Measurements from ENCODE around the gene BCL11B.
A peak's percentile ranks its signal among the peaks of the same experiment; 100 is the strongest.

Gene BCL11B

DNA sequence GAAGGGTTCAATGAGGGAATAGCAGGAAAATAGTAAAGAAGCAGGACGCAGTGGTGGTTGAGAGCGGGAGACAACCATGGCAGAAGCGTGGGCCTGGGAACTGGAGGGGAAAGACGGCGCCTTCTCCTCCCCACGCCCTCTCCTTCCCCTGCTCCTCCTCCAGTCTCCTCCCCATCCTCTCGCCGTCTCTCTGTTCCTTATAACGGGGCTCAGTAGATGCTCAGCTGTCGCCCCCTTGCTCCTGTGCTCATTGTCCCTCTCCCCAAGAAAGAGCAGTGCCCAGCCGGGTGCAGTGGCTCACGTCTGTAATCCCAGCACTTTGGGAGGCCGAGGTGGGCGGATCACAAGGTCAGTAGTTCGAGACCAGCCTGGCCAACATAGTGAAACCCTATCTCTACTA, 142.0 kb downstream of the BCL11B start:
- DNase-seq: no peak

DNA sequence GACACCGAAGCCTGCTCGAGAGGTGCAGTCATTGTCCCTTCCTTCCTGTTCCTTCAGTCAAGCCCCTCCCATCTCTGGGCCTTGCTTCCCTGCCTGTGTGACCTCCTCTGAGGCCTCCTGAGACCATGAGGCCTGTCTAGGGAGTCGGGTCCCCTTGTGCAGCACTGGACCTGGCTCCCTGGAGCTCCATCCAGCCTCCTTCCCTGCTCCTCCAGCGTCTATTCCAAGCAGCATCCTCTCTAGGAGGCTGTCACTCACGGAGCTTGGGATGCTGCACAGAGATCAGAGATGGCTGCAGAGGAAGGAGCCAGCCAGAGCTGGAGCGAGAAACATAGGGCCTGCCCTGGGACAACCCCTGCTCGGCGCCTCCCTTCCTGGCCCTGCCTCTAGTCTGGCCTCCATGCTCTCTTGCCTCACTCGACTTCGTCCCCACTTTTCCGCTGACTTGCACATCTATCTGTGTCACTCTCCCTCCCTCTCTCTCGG, 142.7 kb downstream of the BCL11B start:
- DNase-seq: no peak

DNA sequence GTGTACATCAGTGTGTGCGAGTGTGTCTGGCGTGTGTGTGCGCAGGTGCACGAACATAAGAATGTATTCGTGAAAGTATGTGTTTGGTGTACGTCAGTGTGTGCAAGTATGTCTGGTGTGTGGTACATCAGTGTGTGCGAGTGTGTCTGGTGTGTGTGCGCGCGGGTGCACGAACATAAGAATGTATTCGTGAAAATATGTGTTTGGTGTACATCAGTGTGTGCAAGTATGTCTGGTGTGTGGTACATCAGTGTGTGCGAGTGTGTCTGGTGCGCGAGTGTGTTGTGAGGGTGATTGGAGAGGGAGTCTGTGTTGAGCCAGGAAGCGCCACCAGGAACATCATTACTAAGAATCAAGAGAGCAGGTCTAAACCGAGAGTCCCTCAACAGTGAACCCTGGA, 143.8 kb downstream of the BCL11B start:
- no peak for DNase-seq

DNA sequence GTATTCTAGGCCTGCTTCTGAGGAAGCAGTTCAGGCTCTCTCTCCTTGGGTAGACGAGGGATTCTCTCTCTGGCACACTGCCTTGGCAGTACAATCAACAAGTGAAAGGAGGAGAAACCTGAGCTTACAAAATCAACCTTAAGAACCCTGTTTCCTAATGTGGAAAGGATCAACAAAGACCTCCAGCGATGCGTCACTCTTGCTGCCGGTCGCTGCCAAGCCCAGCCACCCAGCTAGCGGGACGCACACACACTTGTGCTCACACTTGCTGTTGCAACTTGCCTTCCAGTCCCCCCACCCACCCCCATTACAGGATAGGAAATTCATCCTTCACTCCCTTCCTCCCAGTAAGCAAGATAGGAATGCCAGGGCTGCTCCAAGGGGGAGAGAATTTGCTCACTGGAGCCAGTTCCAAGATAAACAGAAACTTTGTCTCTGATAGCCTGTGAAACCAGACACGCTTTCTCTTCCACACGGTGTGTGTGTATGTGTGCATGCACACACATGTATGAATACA, 144.3 kb downstream of the BCL11B start:
- DNase-seq: peak; percentile 85

DNA sequence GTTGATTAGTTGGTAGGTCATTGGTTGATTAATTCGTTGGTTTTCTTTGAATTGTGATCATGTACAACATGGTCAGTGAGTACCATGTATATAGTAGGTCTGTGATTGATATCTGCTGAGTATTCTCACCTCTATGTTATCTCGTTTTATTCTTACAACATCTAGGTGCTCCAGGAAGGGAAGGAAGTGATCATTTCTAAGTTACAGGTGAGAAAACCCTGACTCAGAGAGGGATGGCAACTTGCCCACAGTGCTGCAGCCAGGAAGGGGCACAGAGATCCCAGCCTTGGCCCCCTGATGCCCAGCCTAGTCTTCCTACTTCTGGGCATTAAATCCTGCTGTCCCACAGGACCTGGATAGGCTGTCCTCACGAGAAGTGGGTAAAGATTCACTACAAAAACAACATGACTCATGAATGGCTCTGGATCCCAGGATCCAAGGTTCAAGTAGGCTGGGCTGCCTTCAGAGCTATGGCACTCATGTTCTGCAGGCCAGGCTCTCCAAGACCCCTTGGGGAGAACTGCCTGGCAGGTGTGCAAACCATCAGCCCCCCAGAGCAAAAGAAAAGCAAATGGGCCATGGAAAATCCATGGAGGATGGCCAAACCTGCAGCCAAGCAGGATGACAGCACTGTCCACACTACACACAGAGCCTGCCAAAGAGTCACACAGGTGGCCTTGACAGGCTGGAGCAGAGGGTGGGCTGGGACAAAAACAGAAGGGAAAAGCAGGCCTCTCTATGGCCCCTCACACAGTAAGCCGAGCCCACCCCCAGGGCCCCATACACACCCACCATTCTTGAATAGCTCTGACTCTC, 146.2 kb downstream of the BCL11B start:
- no peak for DNase-seq

DNA sequence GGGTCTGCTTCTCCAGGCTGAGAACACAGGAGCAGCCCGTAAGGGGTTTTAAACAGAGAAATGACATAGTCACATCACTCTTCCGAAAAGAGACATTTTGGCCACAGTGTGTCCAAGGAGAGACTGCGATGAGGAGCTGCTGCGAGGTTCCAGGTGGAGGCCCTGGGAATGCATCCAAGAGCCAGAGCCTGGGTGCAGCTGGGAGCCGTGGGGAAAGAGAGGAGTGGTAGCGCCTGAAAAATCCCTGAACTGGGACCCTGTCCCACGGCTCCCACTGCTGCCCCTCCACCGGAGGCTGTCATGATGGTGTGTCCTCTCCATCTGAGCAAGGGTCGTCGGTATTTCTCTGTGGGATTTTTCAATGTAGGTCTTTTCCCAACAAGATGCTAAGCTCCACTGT, 146.9 kb downstream of the BCL11B start:
- DNase-seq: no peak

DNA sequence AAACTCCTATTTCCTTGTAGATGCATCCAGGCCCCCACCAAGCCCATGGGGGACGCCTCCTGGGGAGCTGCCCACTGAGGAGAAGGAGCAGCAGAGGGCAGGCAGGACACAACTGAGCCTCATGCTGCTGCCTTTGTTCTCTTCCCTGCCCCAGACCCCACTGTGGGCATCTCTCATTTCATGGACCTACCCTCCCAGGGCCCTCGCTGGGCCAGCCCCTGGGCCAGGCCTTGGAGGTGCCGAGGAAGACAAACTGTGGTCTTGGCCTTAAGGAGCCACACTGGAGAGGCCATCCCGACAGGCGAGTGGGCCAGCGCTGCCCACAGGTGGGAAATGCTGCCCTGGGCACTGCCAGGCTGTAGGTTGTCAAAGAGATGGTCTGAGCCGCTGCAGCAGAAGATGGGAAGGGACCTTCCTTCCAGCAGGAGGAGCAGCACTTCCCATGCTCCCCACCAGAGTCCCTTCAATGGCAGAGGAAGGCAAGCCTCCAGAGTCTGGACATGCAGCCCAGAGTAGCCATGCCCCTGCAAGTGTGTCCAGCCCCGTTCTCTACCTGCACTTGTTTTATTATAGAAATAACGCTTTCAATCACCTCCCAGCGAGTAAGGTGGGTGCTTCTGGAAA, 147.4 kb downstream of the BCL11B start:
- DNase-seq: no peak

DNA sequence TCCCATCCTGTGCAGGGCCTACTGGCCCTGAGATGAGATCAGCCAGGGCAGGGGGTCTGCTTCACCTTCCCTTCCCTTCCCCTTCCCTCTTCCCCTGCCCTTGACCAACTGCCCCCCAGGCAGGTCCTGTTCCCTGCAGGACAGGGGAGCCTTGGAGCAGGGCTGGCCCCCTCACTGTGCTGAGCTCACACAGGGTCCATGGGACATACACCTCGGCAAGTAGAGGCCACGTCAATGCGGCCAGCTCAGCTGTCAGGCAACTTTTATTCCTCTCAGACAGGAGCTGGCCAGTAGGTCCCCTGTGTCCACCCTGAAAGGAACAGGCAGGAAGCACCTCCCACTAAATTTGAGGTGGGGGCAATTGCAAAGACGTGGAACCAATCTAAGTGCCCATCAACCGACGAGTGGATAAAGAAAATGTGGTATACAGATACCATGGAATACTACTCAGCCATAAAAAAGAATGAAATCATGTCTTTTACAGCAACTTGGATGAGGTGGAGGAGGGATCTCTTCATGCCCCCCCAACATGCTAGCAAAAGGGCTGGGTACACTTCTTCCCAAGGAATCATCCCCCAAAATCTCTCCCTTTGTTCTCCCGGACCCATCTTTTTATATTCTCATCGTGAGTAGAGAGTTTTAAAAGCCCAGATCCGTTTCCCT, 148.7 kb downstream of the BCL11B start:
- DNase-seq: no peak

DNA sequence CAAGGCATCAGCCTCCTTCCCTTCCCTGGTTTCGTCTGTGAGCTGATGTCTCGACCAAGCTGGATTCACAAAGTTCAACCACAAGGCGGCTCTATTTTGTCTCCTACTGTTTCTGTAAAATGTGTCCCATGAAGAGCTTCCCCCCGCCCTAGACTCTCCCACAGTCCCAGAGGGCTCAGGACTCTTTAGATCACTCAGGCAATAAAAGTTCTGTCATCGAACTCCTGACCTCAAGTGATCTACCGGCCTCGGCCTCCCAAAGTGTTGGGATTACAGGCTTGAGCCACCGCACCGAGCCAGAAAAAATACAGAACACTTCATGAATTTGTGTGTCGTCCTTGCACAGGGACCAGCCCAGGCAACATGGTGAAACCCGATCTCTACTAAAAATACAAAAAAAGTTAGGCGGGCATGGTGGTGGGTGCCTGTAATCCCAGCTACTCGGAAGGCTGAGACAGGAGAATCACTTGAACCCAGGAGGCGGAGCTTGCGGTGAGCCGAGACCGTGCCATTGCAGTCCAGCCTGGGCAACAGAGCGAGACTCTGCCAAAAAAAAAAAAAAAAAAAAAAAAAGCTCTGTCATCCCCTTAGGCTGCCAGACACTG, 149.4 kb downstream of the BCL11B start:
- no peak for DNase-seq

DNA sequence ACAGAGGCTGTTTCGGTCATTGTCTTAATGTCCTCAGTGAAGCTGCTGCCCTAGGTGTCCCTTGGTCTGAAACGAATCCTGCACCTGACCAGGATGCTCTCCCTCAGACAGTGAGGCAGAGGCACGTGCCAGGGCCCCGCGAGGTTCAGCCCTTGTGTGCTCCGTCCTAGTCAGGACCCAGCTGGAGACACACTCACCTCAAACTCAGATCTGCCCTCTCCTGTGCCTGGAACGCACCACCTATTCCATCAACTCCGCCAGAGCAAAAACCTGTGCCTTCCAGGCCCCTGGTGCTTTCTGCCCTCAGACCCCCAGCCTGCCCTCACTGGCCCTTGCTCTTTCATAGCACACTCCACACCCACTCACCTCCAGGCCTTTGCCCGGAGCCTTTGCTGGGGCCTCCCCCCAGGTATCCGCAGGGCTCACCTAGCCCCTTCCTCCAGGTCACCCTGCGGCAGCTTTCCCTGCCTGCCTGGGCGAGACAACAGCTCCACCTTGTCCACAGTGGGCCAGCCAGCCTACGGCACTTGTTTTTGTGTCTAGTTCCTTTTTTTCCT, 150.6 kb downstream of the BCL11B start:
- DNase-seq: no peak

DNA sequence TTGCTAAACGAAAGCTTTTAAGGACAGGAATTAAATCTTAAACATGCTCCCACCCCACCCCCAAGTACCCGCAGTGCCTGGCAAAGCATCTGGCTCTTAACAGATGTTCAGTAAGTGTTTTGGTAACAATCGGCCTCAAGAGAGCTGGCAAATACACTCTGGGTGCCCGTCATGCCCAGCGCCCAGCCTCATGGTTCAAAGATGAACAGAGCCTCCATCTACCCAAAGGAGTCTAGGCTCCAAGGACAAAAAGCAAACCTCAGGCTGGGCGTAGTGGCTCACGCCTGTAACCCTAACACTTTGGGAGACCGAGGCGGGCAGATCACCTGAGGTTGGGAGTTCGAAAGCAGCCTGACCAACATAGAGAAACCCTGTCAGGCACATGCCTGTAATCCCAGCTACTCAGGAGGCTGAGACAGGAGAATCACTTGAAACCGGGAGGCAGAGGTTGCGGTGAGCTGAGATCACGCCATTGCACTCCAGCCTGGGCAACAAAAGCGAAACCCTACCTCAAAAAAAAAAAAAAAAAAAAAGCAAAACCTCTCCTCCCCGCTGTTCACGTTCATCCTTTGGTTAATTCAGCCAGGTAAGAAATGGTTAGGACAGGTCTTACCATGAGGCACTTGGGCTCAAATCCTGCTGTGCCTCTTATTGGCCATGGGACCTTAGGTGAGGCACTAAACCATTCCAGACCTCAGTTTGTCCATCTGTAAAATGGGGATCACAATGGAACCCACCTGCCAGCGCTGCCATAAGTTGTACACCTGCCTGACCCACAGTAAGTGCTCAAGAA, 151.3 kb downstream of the BCL11B start:
- DNase-seq: no peak

DNA sequence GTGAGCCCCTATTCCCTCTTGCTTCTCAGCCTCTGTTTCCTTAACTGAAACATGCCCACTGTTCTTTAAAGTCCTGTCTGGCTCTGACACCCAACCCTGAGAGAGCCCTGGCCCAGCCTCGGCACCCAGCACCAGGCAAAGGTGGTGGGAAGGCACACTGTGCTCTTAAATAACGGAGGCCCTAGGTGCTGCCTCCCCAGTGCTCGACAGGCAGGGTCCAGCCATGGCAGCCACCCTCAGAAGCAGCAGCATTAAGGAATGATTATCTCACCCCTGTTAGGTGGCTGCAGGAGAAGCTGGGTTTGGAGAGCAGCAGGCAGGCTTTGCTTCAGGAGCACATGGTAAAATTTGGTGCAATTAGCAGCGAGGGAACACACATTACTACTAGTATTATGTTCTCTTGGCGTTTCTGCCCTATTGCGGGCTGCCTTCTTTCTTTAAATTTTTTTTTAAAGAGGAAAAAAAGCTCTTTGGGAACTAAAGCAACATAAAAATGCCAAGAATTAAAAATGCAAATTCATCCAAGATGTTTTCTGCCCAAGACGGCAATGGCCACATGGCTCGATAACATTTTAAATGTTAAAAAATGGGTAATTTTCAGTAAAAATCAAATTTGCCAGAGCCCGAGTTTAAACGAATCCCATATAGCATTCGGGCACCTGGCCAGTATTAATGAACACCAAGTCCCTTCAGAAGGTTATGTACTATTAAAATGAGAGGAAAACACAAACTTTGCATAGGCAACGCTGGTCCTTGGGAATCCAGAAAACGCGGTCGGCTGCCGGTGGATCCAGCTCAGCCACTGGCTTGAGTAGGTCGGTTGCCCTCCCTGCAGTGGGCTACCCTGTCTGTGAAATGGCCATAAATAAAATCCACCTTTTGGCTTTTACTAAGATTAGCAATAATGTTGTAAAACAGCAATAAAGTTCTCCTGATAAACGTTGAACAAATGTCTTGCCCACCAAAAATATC, 152.2 kb downstream of the BCL11B start:
- no peak for DNase-seq
